ENCODE measurements around the gene SYNPO. TPM values are rescaled to one million over a fixed set of nuclear protein-coding genes. Genes with fewer than 3 reads are reported as not detected.

Gene SYNPO
- total RNA-seq, 1 donor from 2014 or later: 0.02 TPM

DNA sequence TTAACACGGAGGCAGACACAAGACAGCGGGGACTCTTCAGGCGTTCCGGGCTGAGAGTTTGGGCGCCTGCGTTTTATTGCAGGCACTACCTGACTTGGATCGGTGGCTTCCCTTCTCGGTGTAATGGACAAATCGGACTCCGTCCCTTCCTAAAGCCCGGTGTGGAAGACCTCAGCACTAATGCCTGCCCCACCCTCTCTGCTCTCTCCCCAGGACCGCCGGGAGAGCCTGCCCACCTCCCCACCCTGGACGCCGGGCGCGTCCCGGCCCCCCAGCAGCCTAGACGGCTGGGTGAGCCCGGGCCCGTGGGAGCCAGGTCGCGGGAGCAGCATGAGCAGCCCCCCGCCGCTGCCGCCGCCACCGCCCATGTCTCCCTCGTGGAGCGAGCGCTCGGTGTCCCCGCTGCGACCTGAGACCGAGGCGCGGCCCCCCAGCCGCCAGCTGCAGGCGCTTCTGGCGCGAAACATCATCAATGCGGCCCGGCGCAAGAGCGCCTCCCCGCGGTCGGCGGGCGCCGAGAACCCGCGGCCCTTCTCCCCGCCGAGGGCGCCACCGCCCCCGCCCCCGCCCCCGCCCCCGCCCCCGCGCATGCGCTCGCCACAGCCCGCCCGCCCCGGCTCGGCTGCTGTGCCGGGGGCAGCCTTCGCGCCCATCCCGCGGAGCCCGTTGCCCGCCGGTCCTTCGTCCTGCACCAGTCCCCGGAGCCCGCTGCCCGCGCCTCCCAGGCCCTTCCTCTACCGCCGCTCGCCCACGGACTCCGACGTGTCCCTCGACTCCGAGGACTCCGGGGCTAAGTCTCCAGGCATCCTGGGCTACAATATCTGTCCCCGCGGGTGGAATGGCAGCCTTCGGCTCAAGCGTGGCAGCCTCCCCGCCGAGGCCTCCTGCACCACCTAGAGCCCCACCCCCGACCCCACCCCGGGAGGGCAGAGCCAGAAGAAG lies 16.0 kb downstream of the SYNPO start:
- intact Hi-C loops (cut with micrococcal nuclease): loop anchor here (1.0 to 5.0 kb wide), 4 partner anchors 44 to 197 kb away; partner anchors contain the start of genes IRGM and RBM22

DNA sequence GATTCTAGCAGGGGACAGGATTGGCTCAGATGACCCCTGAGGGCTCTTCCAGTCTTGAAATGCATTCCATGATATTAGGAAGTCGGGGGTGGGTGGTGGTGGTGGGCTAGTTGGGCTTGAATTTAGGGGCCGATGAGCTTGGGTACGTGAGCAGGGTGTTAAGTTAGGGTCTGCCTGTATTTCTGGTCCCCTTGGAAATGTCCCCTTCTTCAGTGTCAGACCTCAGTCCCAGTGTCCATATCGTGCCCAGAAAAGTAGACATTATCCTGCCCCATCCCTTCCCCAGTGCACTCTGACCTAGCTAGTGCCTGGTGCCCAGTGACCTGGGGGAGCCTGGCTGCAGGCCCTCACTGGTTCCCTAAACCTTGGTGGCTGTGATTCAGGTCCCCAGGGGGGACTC lies 17.7 kb downstream of the SYNPO start:
- intact Hi-C loops (cut with micrococcal nuclease): loop anchor here (5.0 kb wide), 1 partner anchor 189 kb away; the partner anchor contains the start of gene IRGM

GRCh38 chr5:150658699-150659265 lies 18.3 kb downstream of the SYNPO start:
- intact Hi-C loops (cut with micrococcal nuclease): loop anchor here (5.0 kb wide), 1 partner anchor 189 kb away; the partner anchor contains the start of gene IRGM

GRCh38 chr5:150659360-150660107 lies 19.1 kb downstream of the SYNPO start:
- intact Hi-C loops (cut with micrococcal nuclease): loop anchor here (5.0 kb wide), 1 partner anchor 188 kb away; the partner anchor contains the start of gene IRGM

DNA sequence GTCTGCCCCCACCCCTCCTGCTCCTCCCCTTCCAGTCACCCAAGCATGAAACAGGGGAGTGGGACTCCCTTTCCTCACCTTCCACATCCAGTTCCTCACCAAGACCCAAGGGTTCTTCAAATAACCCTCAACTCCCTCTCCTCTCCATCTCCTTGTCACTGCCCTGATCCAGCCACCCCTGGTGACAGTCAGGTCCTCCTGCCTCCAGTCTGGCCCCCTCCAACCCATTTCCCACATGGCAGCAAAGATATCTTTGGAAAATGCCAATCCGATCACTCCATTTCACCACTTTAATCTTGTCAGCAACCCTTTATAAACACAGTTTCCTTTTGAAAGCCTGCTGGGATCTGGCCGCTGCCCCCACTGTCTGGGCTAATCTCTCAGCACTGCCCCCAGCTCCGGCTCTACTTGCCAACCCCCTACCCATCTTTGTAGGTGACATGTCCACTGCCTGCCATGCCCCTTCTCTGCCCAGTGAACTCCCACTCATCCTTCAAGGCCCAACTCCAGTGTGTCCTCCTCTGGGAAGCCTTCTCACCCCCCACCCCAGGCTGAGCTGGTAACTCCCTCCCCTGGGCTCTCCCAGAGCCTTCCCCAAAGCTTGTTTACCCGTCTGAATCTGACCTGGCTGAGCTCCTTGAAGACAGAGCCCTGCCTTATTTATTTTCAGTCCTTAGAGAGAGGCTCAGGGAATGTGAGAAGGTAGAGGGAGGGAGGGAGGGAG lies 19.8 kb downstream of the SYNPO start:
- intact Hi-C loops (cut with micrococcal nuclease): no loop called here

GRCh38 chr5:150661086-150661485 lies 20.6 kb downstream of the SYNPO start, which contains the start of gene MYOZ3:
Gene MYOZ3 (plus strand): TSS chr5:150661251. CDS start chr5:150662942, 1,691 bp downstream.
- intact Hi-C loops (cut with micrococcal nuclease): no loop called here

- intact Hi-C loops (cut with micrococcal nuclease): no loop called here
Measured at GRCh38 chr5:150661821-150662596, 21.5 kb downstream of the SYNPO start.

- intact Hi-C loops (cut with micrococcal nuclease): no loop called here
Measured at GRCh38 chr5:150662731-150663516, 22.5 kb downstream of the SYNPO start.

GRCh38 chr5:150663936-150664335 lies 23.5 kb downstream of the SYNPO start:
- intact Hi-C loops (cut with micrococcal nuclease): no loop called here

GRCh38 chr5:150665044-150665443 lies 24.6 kb downstream of the SYNPO start:
- intact Hi-C loops (cut with micrococcal nuclease): no loop called here

GRCh38 chr5:150670275-150670947 lies 30.0 kb downstream of the SYNPO start:
- intact Hi-C loops (cut with micrococcal nuclease): no loop called here

DNA sequence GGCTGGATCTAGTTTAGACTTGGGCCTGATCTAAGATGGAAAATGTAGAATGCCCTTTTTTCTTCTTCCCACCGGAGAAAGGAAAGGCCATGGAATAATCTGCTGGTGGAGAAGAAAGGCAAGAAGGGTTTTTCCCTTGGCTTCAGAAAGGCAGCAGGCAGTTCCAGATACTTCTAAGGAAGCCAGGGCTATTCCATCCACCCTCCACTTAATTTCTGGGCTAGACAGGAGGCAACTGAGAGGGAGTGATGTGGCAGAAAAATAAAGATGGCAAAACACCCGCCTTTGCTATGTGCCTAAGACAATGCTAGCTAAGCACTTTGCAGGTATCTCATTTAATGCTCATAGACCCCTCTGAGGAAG lies 30.5 kb downstream of the SYNPO start:
- intact Hi-C loops (cut with micrococcal nuclease): no loop called here

GRCh38 chr5:150671509-150672236 lies 31.2 kb downstream of the SYNPO start:
- intact Hi-C loops (cut with micrococcal nuclease): no loop called here

- intact Hi-C loops (cut with micrococcal nuclease): no loop called here
Measured at GRCh38 chr5:150672237-150672883, 31.9 kb downstream of the SYNPO start.

DNA sequence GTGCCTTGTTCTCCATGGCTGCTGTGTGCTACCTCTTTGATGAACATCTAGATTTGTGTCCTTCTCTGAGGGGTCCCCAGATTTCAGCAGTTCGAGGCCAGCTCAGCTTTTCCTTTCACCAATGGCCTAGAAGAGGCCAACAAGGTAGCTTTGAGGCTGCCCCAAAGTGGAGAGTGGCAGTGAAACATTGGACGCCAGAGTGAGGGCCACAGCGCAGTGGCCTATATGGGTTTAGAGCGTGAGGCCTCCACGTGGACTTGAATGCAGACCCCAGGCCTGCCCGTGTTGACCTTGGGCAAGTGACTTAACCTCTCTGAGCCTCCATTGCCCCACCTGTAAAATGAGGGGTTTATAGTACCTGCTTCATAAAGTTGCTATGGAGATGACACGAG lies 32.4 kb downstream of the SYNPO start:
- intact Hi-C loops (cut with micrococcal nuclease): no loop called here

DNA sequence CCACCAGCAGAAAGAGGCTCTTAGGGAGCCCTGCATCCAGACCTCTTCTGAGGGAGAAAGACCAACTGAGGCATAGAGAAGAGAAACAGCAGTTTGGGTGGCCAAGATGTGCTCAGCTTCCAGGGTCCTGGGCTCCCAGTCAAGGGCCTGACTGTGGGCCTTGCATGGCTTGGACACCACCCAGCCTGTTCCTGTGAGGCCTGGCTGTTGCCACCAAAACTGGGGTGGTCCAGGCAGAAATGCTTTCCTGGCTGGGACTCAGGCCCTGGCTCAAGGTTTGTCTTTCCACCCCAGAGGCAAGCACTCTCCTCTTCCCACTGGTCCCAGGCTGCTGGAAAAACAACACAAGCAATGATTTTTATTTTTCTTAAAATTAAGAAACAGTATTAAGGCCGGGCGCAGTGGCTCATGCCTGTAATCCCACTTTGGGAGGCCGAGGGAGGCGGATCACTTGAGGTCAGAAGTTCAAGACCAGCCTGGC lies 33.9 kb downstream of the SYNPO start:
- intact Hi-C loops (cut with micrococcal nuclease): no loop called here

GRCh38 chr5:150675069-150675468 lies 34.6 kb downstream of the SYNPO start:
- intact Hi-C loops (cut with micrococcal nuclease): no loop called here
